Measurements from ENCODE around the gene SNCB.

SNCB gene

DNA sequence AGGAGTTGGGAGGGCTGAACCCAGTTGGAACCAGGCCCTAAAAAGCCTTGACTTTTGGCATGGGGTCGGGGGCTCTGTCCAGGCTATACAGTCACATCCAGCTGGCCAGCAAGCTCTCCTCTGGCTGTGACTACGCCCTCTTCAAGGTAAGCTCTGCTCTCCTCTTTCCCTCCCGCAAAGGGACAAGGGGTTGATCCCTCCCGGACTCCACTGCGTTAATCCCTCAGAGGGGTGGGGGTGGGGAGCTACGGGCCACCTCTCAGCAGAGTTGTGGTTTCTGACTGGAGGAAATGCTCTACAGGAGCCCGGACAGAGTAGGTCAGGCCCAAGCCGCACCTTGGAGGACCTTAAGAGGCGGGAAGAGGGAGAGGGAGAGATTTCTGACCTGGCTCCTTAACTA, 14.0 kb upstream of the SNCB start:
- no peak for DNase-seq

DNA sequence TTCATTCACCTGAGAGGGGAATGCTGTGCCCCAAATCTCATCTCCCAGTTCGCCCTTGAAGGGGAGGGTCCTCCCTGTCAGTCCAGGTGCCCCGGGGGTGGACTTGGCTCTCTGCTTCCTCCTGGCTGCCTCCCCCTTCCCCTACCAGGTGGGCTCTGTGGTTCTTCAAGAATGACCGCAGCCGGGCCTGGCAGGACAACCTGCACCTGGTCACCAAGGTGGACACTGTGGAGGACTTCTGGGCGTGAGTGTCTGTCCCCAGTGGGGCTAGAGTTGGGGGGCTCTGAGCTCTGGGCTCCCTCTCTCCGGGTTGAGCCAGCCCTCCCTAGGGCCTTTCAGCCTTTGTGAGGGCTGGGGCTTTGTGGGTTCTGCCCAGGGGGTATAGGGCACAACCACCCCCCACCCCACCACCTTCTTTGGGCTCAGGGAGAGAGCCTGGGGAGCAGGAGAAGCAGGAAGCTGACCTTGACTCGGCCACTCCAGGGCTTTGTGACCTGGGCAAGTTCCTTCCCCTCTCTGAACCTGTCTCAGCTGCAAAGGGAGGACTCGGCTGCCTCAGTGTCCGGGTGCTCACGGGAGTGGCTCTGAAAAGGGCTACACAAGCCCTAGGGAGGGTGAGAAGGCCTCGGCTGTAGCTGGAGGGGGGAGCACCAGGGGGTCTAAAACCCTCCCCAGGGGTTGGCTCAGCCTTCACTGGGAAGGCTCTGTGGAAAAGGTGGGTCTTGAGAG, 13.3 kb upstream of the SNCB start:
- DNase-seq: no peak

- DNase-seq: no peak
Observed at GRCh38 chr5:176642675-176643490, 12.5 kb upstream of the SNCB start.

- no peak for DNase-seq
Observed at GRCh38 chr5:176640616-176641015, 10.3 kb upstream of the SNCB start.

DNA sequence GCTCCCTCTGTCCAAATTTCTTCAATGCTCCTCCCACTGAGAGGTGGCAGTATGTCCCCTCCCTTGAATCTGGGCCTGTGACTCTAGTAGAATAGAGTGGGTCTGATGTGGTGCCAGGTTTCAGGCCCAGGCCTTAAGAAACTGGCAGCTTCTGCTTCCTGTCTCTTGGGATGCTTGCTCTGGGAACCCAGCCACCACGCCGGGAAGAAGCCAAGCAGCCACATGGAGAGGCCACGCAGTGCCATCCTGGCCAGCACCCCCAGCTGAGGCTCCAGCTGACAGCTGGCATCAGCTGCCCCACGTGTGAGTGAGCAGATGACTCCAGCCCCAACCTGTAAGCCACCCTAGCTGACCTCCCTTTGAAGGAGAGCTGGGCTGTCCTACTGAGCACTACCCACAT, 9.6 kb upstream of the SNCB start:
- DNase-seq: no peak

DNA sequence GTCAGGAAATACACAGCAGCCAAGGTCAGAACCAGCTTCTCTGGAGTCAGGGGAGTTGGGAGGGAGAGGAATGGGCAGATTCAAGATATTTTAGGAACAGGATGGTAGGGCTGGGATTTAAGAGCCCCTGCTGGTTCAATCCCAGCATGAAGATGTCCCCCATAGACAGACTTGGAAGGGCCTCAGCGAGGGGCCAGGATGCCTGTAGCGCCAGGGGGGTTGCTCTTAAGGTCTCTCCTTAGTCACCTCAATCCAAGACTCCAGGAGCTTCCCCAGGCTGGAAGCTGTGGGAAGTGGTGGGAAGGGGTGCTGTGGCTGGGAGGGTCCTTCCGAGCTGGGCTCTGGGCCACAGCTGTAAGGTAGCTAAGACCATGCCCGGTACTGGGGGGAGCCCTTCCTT, 8.9 kb upstream of the SNCB start:
- DNase-seq: no peak

- DNase-seq: no peak
Observed at GRCh38 chr5:176638437-176638836, 8.1 kb upstream of the SNCB start.

DNA sequence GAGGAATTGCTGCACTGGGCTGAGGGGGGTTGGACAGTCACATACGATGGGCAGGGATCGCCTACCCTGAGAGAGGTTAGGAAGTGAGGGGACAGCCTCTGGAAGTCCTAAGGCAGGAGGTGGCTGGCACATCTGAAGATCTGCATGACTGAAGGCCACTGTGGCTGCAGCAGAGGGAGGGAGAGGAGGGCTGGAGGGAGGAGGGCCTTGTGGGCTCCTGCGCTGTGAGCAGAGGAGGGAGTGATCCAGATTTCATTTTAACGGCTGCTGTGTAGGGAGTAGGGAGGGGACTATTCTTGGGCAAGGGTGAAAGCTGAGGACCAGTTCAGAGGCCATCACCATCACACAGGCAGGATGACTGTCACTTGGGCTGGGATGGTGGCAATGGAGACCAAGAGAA, 7.2 kb upstream of the SNCB start:
- no peak for DNase-seq

DNA sequence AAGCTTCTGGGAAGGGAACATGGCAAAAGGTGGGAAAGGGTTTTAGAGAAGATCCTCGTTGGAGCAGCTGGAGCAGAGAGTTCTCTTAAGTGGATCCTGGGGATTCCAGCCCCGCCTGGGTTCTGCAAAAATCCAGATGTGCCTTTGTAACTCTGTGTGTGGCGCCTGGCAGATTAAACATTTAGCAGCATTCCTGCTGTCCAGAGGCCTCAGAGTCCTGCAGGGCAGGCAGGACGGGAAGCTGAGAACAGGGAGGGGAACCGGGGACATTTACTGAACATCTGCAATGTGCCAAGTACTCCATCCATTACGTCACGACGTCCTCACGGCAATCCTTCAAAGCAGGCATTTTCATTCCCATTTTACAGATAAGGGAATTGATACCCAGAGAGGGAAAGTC, 6.1 kb upstream of the SNCB start:
- no peak for DNase-seq

- no peak for DNase-seq
Observed at GRCh38 chr5:176633598-176633997, 3.3 kb upstream of the SNCB start.

GRCh38 chr5:176632745-176633144, 2.4 kb upstream of the SNCB start:
- DNase-seq: no peak

- no peak for DNase-seq
Observed at GRCh38 chr5:176631383-176632200, 1.3 kb upstream of the SNCB start.

- no peak for DNase-seq
Observed at GRCh38 chr5:176630681-176631222, 418 bp upstream of the SNCB start.

GRCh38 chr5:176629317-176629852, 949 bp downstream of the SNCB start:
- no peak for DNase-seq

DNA sequence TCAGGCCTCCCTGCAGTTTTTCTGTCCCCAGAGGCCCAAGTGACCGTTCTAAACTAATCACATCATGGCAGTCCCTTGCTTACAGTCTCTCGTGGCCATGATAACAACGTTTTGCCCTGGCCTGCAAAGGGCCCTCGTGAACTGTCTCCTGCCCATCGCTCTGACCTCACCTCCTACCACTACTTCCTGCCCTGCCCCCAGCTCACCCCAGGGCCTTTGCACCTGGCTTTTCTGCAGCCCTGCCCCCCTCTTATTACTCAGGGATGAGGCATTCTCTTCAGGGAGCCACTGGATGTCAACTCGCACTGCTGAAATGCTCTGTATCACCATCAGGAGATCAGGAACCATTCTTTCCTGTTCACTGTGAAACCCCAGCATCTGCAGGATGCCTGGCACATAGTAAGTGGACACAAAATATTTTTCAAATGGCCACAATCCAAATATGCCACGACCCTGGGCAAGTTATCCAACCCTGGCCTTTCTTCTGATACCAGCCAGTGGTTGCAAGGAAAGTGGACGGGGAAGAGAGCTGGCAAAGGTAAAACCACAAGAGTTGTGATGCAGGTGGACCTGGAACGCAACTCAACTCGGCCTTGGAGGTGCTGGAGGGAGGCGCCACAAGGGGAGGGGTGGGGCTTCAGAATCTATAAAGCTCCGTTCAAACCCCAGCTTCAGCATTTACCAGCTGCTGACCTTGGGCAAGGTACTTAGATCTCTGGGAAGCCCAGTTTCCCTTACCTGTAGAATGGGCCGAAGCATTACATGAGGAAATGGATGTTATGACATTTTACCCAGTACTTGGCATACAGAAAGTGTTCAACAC, 1.7 kb downstream of the SNCB start:
- no peak for DNase-seq

GRCh38 chr5:176627582-176627981, 2.8 kb downstream of the SNCB start:
- no peak for DNase-seq

GRCh38 chr5:176626876-176627236, 3.5 kb downstream of the SNCB start:
- DNase-seq: no peak

- DNase-seq: no peak
Observed at GRCh38 chr5:176625966-176626875, 4.1 kb downstream of the SNCB start.

GRCh38 chr5:176625512-176625911, 4.8 kb downstream of the SNCB start:
- no peak for DNase-seq

- no peak for DNase-seq
Observed at GRCh38 chr5:176624938-176625337, 5.4 kb downstream of the SNCB start.

- no peak for DNase-seq
Observed at GRCh38 chr5:176624142-176624541, 6.2 kb downstream of the SNCB start.
